Left ventricle myocardium inferior (tissue), 1 donor: Measurements from ENCODE around the gene TMEM132D. TPM values are rescaled to one million over a fixed set of nuclear protein-coding genes. Genes with fewer than 3 reads are reported as not detected.

Experiments
- DNase-seq: peaks from one replicate; pipeline ENCODE4 v3.0.0-alpha.2; 2020
- H3K27ac ChIP-seq: fragments of 200-600 bp; replicated peaks from 2 replicates; pipeline ENCODE4 v1.8.0; 2021
- H3K27me3 ChIP-seq: fragments of 200-600 bp; 2 replicates; pipeline ENCODE4 v1.8.0; 2021; ENCODE audit warnings: low read depth
- H3K36me3 ChIP-seq: fragments of 200-600 bp; 2 replicates; pipeline ENCODE4 v1.8.0; 2021
- H3K4me1 ChIP-seq: fragments of 200-600 bp; 2 replicates; pipeline ENCODE4 v1.8.0; 2021
- H3K4me3 ChIP-seq: fragments of 200-600 bp; 2 replicates; pipeline ENCODE4 v1.8.0; 2021; ENCODE audit warnings: mild to moderate bottlenecking, moderate library complexity
- H3K9me3 ChIP-seq: fragments of 200-600 bp; replicated peaks from 2 replicates; pipeline ENCODE4 v1.8.0; 2021
- CTCF ChIP-seq: fragments of 200-600 bp; IDR thresholded peaks from 2 replicates; pipeline ENCODE4 v1.8.0; 2021; ENCODE audit warnings: antibody characterized with exemption, mild to moderate bottlenecking, borderline replicate concordance
- intact Hi-C: fragments of 100-400 bp; cut with micrococcal nuclease; formaldehyde crosslinking; loops from one replicate; pipeline ENCODE4 v1.11.0; 2022
- total RNA-seq: library from RNA; stranded (reverse); fragmentation: NEBNext Ultra II Directional; extraction: Animal tissue kit (Norgen Biotek cat#: 25700); gene quantifications from one replicate; pipeline ENCODE4 v1.2.1, GENCODE V29; 2021
- donor health status: DM: no; HTN: yes; CAD: no; lungs with severe emphysema.

Gene TMEM132D
- total RNA-seq, 1 donor from 2014 or later: not detected

GRCh38 chr12:129532707-129533499 lies 370.9 kb downstream of the TMEM132D start:
- intact Hi-C loops: no loop called here
- no peaks in the 10 kb centered on the region for H3K9me3 ChIP-seq
- no peaks in the 10 kb centered on the region for H3K4me1 ChIP-seq
- TF ChIP-seq CTCF: no peak
- H3K27me3 ChIP-seq: no peaks in the 10 kb centered on the region
- no peak overlapping the region for H3K4me3 ChIP-seq
- no peaks in the 10 kb centered on the region for H3K36me3 ChIP-seq
- H3K27ac ChIP-seq: no peak overlapping the region
- no peak for DNase-seq

- no peak overlapping the region for H3K27ac ChIP-seq
- intact Hi-C loops: no loop called here
- no peaks in the 10 kb centered on the region for H3K9me3 ChIP-seq
Measured at GRCh38 chr12:129532082-129532481, 371.7 kb downstream of the TMEM132D start.

GRCh38 chr12:129530984-129531383 lies 372.8 kb downstream of the TMEM132D start:
- H3K9me3 ChIP-seq: no peaks in the 10 kb centered on the region
- H3K4me3 ChIP-seq: no peak overlapping the region
- intact Hi-C loops: no loop called here
- DNase-seq: no peak
- H3K27ac ChIP-seq: no peak overlapping the region
- TF ChIP-seq CTCF: no peak
- H3K4me1 ChIP-seq: no peaks in the 10 kb centered on the region
- no peaks in the 10 kb centered on the region for H3K36me3 ChIP-seq
- no peaks in the 10 kb centered on the region for H3K27me3 ChIP-seq

More at GRCh38 chr12:129532082-129532481, 371.7 kb downstream of the TMEM132D start:
- no peak for TF ChIP-seq CTCF
- DNase-seq: no peak
- no peaks in the 10 kb centered on the region for H3K36me3 ChIP-seq
- H3K27me3 ChIP-seq: no peaks in the 10 kb centered on the region
- H3K4me3 ChIP-seq: no peak overlapping the region
- H3K4me1 ChIP-seq: no peaks in the 10 kb centered on the region

GRCh38 chr12:129530517-129530916 lies 373.3 kb downstream of the TMEM132D start:
- intact Hi-C loops: no loop called here
- no peaks in the 10 kb centered on the region for H3K36me3 ChIP-seq
- no peak for TF ChIP-seq CTCF
- no peak for DNase-seq
- no peaks in the 10 kb centered on the region for H3K27me3 ChIP-seq
- H3K4me1 ChIP-seq: no peaks in the 10 kb centered on the region
- no peak overlapping the region for H3K4me3 ChIP-seq
- no peaks in the 10 kb centered on the region for H3K9me3 ChIP-seq
- no peak overlapping the region for H3K27ac ChIP-seq

GRCh38 chr12:129527506-129527905 lies 376.3 kb downstream of the TMEM132D start:
- Histone ChIP-seq H3K9me3 (no peaks in the 10 kb centered on the region), H3K4me1 (no peaks in the 10 kb centered on the region), H3K27me3 (no peaks in the 10 kb centered on the region), H3K4me3 (no peak overlapping the region), H3K27ac (no peak overlapping the region), H3K36me3 (no peaks in the 10 kb centered on the region)
- intact Hi-C loops: no loop called here
- TF ChIP-seq CTCF: no peak
- DNase-seq: no peak
